ENCODE results near the gene PRKCE. TPM values are rescaled to one million over a fixed set of nuclear protein-coding genes. Genes with fewer than 3 reads are reported as not detected.

Gene PRKCE
- polyA plus RNA-seq, 1 of the 3 experiments (the other 2 are of a cell fraction), result 16.3 TPM

- no peak overlapping the region for H3K27ac ChIP-seq (ENCODE audit: low read depth in 2 of 2, low read length in 1 of 2)
- H2AFZ ChIP-seq (ENCODE audit: low read depth), result no peak overlapping the region
- no peak overlapping the region for H3K4me2 ChIP-seq
- no peaks in the 10 kb centered on the region for H3F3A ChIP-seq (replicated peaks; ENCODE audit: insufficient read depth)
- H3K9me3 ChIP-seq, result no peaks in the 10 kb centered on the region
- no peak for DNase-seq
- no peaks in the 10 kb centered on the region for H3K79me2 ChIP-seq (ENCODE audit: insufficient read depth)
- TF ChIP-seq, protein P1, sequence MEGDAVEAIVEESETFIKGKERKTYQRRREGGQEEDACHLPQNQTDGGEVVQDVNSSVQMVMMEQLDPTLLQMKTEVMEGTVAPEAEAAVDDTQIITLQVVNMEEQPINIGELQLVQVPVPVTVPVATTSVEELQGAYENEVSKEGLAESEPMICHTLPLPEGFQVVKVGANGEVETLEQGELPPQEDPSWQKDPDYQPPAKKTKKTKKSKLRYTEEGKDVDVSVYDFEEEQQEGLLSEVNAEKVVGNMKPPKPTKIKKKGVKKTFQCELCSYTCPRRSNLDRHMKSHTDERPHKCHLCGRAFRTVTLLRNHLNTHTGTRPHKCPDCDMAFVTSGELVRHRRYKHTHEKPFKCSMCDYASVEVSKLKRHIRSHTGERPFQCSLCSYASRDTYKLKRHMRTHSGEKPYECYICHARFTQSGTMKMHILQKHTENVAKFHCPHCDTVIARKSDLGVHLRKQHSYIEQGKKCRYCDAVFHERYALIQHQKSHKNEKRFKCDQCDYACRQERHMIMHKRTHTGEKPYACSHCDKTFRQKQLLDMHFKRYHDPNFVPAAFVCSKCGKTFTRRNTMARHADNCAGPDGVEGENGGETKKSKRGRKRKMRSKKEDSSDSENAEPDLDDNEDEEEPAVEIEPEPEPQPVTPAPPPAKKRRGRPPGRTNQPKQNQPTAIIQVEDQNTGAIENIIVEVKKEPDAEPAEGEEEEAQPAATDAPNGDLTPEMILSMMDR (IDR thresholded peaks at IDR 0.05), result no peak
- TF ChIP-seq EZH2phosphoT487 (IDR thresholded peaks at IDR 0.05; ENCODE audit: borderline replicate concordance, low read depth) (no peak), USF2 (IDR thresholded peaks at IDR 0.05; ENCODE audit: borderline replicate concordance, low read depth, low read length) (no peak), GATA2 (CRISPR knock-in tag; IDR thresholded peaks at IDR 0.05) (no peak), MEF2A (IDR thresholded peaks at IDR 0.05; ENCODE audit: borderline replicate concordance, low read depth) (no peak), NFIC (IDR thresholded peaks at IDR 0.05; ENCODE audit: borderline replicate concordance) (no peak), SIN3A (IDR thresholded peaks at IDR 0.05; ENCODE audit: borderline replicate concordance, low read depth, low read length) (no peak), REST (IDR thresholded peaks at IDR 0.05; ENCODE audit: low read depth, low read length) (no peak), RAD21 (IDR thresholded peaks at IDR 0.05; ENCODE audit: low read length) (no peak), FOXJ3 (CRISPR knock-in tag; IDR thresholded peaks at IDR 0.05) (no peak), FOXM1 (IDR thresholded peaks at IDR 0.05; ENCODE audit: low read depth) (no peak), EP300 (IDR thresholded peaks at IDR 0.05; ENCODE audit: borderline replicate concordance in 1 of 2, low read depth in 1 of 2, low read length in 1 of 2) (no peak), MXI1 (IDR thresholded peaks at IDR 0.05; ENCODE audit: low read depth, low read length) (no peak), POLR2AphosphoS5 (IDR thresholded peaks at IDR 0.05; ENCODE audit: low read depth, low read length) (no peak), GABPA (IDR thresholded peaks at IDR 0.05; ENCODE audit: low read depth) (no peak), TEAD4 (IDR thresholded peaks at IDR 0.05; ENCODE audit: borderline replicate concordance, insufficient read depth) (no peak)
- TF ChIP-seq, protein P2, sequence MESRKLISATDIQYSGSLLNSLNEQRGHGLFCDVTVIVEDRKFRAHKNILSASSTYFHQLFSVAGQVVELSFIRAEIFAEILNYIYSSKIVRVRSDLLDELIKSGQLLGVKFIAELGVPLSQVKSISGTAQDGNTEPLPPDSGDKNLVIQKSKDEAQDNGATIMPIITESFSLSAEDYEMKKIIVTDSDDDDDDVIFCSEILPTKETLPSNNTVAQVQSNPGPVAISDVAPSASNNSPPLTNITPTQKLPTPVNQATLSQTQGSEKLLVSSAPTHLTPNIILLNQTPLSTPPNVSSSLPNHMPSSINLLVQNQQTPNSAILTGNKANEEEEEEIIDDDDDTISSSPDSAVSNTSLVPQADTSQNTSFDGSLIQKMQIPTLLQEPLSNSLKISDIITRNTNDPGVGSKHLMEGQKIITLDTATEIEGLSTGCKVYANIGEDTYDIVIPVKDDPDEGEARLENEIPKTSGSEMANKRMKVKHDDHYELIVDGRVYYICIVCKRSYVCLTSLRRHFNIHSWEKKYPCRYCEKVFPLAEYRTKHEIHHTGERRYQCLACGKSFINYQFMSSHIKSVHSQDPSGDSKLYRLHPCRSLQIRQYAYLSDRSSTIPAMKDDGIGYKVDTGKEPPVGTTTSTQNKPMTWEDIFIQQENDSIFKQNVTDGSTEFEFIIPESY (IDR thresholded peaks at IDR 0.05; ENCODE audit: borderline replicate concordance, low read depth), result no peak
- H3K4me3 ChIP-seq (ENCODE audit: low read depth in 2 of 2, low read length in 1 of 2), result no peak overlapping the region
- H3K9me2 ChIP-seq, result no peaks in the 10 kb centered on the region
- no peak overlapping the region for H3K9ac ChIP-seq
- H4K20me1 ChIP-seq (ENCODE audit: insufficient read depth), result no peaks in the 10 kb centered on the region
- ChIA-PET POLR2A (interaction anchor here (0.6 kb wide), 1 partner anchor 55 kb away, joined by 3 read pairs; no protein-coding TSS in a partner anchor), CTCF (interaction anchor here (0.9 to 1.4 kb wide), 3 partner anchors 9 to 35 kb away, joined by 3 to 6 read pairs (median 3); no protein-coding TSS in a partner anchor)
- H3K27me3 ChIP-seq (ENCODE audit: insufficient read depth), result no peaks in the 10 kb centered on the region
- WGBS (ENCODE audit: low lambda C conversion rate), result 97% methylated on average over 5 of the region's 5 CpGs
- no peaks in the 10 kb centered on the region for H3K36me3 ChIP-seq (replicated peaks in 1 of 2; ENCODE audit: control insufficient read depth in 1 of 2, insufficient read depth in 2 of 2, low read length in 1 of 2)
- peaks cover 5 to 6% of the 10 kb centered on the region in 2 experiments; a peak in 1 of 4 replicates for H3K4me1 ChIP-seq (ENCODE audit: control insufficient read depth in 1 of 2, insufficient read depth in 2 of 2, low read depth in 1 of 2, low read length in 1 of 2)
These were observed 254.1 kb downstream of the PRKCE start for GRCh38 chr2:45905632-45905958.

All from SK-N-SH (cell line).